Inferior parietal cortex (tissue), 1 donor: ENCODE results near the gene HTR4.
"Not testable (repeated sequence)": the region's sequence is repeated elsewhere in the genome, so short reads cannot be mapped to it uniquely, and the experiment has no call there.

ENCODE experiments used
- DNase-seq: peaks from one replicate; pipeline ENCODE4 v3.0.0-alpha.2; 2016; ENCODE audit errors: extremely low spot score

The HTR4 gene

DNA sequence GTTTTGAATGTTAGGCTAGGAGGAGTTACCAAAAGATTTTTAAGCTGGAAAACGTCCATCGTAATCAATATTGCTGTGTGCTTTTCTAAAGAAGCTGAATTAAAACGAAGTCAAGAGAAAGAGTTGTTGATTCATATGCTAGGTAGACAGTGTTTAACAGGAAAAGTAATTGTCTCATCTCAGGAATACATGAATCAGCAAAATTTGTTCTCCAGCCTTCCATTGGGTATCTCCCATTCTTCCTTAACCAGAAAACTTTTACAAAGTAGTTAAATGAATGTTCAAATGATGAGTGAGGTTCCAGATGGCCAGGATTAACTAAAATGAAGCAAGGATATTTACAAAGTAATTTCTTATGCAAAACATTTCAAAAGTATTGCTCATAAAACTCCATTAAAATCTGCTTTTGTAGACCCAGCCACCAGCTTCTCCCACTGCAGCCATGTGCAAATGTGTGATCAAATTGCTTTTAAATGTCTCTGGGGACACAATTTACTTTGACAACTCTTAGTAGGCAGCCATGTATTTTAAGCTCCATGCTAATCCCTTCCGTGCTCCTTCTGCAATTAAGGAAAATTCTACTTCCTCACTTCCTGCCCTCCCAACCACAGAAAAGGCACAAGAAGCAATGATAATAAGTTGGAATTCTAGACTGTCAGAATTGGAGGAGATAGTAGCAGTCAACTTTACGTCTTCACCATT is 121.2 kb downstream of the HTR4 start:
- no peak for DNase-seq

DNA sequence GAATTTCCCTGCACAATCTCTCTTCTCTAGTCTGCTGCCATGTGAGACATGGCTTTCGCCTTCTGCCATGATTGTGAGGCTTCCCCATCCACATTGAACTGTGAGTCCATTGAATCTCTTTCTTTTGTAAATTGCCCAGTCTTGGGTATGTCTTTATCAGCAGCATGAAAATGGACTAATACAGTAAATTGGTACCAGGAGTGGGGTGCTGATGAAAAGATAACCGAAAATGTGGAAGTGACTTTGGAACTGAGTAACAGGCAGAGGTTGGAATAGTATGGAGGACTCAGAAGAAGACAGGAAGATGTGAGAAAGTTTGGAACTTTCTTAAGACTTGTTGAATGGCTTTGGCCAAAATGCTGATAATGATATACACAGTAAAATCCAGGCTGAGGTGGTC is 124.9 kb downstream of the HTR4 start:
- not testable (repeated sequence) for DNase-seq

DNA sequence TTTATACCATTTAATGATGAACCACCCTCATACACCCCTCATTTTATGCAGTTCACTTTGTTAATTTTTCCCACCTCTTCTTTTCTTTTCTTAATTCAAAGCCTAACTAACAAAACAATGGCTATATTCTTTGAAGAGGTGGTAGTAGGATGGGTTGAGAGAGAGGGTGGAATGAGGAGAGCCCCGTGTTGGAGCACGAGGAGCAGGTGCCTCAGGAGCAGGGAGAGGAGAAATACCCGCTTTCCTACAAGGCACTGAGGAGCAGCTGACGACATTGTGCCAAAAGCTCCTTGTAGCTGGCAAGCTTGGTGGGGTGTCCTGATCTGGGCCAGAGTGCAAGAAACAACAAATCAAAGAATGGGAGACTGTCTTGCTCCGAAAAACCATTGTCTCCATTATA is 129.6 kb downstream of the HTR4 start:
- no peak for DNase-seq

- DNase-seq = no peak
These were observed 131.2 kb downstream of the HTR4 start for GRCh38 chr5:148523139-148523538.

- DNase-seq = no peak
These were observed 138.9 kb downstream of the HTR4 start for GRCh38 chr5:148515460-148515859.

GRCh38 chr5:148514344-148514743 is 140.0 kb downstream of the HTR4 start:
- no peak for DNase-seq

GRCh38 chr5:148512498-148512897 is 141.8 kb downstream of the HTR4 start:
- DNase-seq = no peak

DNA sequence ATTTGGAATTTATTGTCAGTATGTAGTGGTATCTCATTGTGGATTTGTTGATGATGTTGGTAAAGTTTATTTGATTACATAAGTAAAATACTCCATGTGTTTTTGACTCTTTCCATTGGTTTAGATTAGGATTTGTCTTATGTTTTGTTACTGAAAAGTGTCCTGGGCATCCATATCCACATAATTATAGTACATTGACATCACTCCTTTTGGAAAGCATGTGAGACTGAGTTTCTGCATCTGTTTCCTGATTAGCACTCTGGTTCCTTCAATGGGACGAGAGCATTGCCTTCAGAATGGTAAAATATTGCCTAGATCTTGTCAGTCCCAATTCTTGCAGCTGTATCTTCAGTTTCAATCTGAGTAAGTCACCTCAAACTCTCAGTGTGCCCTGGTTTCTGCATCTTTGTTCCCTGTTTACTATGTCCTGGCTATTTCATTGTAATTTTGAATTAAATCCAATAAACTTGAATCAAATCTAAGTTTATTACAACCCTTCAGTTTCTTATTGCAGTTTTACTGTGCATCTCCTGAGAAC is 142.4 kb downstream of the HTR4 start:
- no peak for DNase-seq

DNA sequence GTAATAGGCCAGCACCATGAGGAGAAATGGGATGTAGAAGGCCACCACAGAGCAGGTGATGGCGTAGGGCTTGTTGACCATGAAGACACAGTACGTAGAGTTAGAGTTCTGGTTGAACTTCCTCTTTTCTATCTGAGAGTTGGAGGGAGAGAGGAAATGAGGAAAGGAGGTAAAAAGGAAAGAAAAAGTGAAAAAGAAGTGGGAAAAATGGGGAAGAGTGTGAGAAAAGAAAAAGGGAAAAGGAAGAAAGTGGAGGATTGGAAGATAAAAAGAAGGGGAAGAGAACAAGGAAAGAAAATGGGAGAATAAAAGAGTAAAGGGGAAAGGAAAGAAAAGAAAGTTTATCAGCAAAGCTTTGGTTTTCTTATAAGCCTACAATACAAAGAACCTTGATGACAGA is 144.4 kb downstream of the HTR4 start:
- no peak for DNase-seq

DNA sequence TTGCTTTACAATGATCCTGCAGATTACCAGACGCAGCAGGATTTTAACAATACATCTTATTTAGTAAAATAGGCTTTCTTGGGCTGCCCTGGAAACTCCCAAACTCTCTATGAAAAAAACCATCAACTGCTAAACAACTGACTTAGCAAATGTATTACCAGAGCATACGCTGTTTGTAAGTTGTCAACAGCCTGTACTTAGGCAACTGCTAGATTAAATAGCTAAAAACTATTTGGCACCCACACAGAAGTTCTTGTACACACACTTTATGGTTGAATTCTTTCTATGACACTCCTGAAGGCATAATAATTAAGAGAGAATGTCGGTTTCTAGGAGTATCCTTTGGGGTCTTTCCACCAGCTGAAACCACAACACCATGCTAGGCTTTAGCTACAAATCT is 146.7 kb downstream of the HTR4 start:
- DNase-seq = no peak

DNA sequence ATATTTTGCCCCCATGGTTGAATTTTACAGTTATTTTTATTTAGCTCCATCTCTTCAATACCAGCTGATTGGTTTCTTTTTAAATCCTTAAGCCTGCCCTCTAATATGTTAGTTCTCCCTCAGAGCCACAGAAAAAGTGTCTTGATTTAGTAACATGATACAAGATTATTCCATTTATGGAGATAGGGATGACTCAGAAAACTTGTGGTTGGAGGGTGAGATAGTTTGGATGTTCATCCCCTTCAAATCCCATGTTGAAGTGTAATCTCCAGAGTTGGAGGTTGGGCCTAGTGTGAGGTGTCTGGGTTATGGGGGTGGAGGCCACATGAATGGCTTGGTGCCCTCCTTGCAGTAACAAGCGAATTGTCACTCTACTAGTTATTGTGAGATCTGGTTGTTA is 154.9 kb downstream of the HTR4 start:
- DNase-seq = no peak

GRCh38 chr5:148497757-148498156 is 156.6 kb downstream of the HTR4 start:
- DNase-seq = no peak

GRCh38 chr5:148492351-148492750 is 162.0 kb downstream of the HTR4 start:
- DNase-seq = no peak

- DNase-seq = no peak
These were observed 162.5 kb downstream of the HTR4 start for GRCh38 chr5:148491793-148492184.

DNA sequence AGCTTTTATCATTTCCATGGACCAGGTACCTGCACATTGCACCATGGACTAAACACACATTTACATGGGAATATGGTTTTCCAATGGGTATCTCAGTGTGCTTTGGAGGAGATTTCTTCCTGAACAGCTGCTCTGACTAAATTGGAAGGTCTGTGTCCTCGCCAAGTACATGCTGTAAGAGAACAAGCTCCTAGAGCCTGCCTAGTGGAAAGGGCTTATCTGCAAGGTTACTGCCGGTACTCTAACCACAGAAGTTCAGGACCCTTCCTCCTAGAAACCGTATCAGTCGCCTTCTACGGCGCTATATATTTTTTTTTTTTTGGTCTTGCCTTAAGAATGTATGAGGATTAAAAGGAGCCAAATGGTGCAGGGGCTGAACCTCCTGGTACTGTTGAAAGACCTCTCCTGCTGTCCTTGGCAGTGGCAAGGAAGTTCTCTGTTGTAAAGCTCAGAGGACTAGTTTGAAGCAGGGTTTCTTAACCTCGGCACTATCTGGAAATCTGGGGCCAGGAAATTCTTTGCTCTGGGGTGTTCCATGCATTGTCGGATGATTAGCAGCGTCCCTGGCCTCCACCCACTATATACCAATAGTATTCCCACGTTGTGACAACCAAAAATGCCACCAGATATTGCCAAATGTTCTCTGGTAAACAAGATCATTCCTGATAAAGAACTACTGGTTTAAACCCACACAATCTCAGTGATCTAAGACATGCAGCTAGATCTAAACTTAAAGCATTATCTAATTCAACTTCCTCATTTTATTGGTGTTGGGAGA is 163.1 kb downstream of the HTR4 start:
- DNase-seq = no peak

GRCh38 chr5:148488757-148489156 is 165.6 kb downstream of the HTR4 start:
- DNase-seq = no peak

DNA sequence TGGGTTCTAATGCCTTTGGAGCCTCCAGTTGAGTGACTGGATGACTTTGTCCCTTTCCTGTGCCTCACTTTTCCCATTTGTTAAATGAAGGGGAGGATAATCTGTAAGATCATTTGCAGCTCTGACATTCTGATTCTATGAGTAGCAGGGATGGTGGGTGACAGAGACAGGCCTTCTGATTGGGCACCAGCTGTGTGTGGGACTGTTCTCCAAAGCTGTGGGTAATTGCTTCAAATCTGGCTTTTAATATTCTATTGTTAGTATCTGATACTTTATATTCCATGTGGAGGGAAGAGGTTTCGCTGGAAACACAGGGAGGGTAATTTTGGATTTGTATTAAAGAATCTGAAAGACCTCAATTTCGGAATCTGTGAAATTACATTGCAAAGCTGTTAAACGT is 167.9 kb downstream of the HTR4 start:
- DNase-seq = no peak

DNA sequence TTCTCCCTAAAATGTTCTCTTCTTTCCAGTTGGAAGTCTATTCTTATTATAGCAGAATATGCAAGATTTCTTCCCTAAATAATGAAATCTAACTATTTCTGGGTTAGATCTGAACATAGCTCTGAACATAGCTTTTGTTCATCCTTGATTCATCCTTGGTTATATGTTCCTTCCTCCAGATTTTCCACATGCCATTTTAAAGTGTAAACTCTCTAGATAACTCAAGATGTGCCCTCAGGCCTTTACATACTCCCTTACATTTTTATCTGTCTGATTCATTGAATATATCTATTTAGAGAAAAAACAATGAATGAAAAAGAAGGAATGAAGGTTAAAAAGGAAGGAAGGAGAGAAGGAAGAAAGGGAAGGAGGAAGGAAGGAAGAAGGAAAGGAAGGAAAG is 169.7 kb downstream of the HTR4 start:
- no peak for DNase-seq

DNA sequence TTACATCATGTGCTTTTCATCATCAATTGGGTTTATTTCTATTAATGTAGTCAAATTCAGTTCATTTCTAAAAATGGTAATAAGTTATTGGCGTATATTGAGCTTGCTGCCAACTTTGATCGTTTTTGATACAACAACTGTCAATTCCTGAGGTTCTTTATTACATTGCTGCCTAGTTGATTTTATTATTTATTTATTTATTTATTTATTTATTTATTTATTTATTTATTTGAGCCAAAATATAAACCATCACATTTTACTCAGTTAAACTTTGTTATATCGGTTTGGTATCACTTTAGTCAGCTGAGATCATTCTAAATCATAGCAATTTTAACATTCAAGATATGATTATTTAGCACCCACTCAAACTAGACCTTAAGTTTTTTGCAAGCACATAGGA is 170.6 kb downstream of the HTR4 start:
- DNase-seq = no peak

- no peak for DNase-seq
These were observed 171.4 kb downstream of the HTR4 start for GRCh38 chr5:148482697-148483462.

GRCh38 chr5:148482196-148482595 is 172.1 kb downstream of the HTR4 start:
- no peak for DNase-seq

DNA sequence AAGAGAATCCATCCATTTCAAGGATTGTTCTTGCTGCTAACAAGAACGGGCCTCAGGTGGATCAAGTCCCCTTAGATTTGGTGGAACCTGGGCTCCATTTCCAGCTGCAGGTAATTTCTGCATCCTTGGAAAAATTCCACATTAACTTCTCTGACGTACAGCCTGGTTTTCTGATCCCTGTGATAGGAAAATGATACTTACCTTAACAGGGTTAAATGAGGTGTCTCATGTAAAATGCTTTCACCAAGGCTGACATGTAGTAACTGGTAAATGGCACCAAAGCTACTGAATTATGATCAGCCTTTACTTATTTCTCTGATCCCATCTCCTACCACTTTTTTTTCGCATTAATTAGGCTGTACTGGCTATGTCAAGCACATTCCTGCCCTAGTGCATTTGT is 176.9 kb downstream of the HTR4 start:
- no peak for DNase-seq
